HG03439 (cell line): Measurements from ENCODE around the gene CIROP.

ENCODE experiments used
- ATAC-seq: cut with Tn5 transposase; IDR thresholded peaks from one replicate; pipeline ENCODE4 v1.9.1; 2021; ENCODE audit warnings: mild to moderate bottlenecking, moderate library complexity; ENCODE audit not compliant: unreplicated experiment

CIROP gene

DNA sequence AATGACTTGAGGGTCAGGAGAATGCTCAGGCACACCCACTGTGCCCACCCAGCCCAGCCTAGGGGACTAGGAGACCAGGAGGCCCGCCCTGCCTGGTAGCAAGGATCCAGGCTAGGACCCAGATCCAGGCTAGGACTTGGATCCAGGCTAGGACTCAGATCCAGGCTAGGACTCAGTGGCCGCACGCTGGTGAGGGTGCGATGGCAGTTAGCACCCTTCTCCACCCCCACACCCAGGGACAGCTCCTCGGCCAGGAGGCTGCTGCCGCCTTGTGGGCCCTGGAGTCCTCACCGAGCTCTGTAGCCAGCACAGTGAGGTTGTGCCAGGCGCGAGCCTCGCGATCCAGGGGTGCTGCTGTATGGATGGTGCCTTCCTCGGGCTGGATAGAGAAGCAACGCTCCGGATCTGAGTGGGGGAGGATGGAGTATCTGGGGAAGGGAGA, 52.6 kb downstream of the CIROP start:
- no peak for ATAC-seq

DNA sequence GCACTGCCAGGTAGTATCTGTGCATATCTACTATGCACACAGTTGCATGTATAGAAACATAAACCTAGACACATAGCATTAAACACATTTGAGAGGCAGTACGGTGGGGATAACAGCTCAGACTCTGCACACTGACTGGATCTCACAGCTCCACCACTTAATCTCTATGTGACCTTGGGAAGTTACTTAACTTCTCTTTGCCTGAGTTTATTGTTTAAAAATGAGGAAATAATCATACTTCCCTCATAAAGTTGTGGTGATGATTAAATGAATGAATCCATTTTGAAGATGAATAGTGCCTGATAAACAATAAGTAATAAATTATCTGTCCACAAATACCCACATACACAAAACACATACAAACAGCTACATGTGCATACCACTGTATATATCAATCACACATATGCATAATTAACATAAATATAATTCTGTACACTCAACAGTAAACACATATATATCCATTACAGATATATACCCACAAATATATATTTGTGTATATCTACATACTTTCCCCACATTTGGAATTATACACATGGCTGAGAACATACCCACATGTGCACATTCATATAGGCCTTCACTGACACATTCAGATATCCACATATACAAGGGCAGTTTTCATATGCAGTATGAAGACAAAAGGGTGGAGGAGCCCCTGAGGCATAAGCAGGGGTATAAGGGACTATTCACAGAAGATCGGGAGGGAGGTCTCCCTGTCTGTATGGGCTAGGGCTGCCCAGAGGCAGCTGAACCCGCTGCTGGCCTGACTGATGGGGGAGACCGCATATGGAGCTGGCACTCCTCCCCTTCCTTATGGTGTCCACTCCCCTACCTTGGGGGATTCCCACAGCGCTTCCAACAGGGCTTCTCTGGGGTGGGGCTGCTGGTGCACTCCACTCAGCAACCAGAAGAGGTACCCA, 53.4 kb downstream of the CIROP start:
- ATAC-seq = no peak
